ELF-1 (cell line): ENCODE data around the gene COBL.

Experiments
- DNase-seq: peaks from one replicate; pipeline ENCODE4 v3.0.0-alpha.2; 2016; ENCODE audit warnings: low read depth, low spot score

COBL gene

DNA sequence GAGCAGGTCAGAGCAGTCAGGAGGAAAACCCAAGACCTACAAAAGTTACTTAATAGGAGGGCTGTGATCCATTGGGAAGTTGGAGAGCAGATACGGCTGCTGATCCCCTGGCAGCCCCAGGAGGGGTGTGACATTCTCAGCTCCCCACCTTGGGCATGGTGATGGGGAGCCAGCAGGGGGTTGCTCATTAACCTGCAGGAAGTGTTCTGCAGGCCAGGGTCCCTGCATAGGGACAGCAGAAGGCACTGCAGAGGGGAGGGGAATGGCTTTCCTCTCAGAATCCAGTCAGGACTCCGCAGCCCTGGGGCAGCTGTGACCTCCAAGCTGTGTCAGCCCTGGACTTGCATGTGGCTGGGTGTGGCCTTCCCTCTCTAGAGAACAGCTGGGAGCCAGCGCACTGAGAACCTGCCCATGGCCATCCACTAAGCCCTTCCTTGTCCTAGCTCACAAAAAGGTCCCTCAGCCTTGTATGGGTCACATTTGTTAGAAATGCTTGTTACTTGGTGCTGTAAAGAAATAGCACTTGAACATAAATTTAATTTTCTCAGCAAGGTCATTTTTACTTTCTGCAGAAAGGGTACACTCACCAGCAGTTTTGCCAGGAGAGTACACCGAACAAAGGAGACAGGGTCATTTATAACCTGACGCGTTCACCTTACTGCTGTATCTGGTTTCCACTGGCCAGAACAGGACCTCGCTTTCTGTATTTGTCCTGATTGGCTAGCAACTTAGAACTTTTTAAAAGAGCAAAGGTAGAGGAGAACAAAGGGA is 169.6 kb downstream of the COBL start:
- no peak for DNase-seq

DNA sequence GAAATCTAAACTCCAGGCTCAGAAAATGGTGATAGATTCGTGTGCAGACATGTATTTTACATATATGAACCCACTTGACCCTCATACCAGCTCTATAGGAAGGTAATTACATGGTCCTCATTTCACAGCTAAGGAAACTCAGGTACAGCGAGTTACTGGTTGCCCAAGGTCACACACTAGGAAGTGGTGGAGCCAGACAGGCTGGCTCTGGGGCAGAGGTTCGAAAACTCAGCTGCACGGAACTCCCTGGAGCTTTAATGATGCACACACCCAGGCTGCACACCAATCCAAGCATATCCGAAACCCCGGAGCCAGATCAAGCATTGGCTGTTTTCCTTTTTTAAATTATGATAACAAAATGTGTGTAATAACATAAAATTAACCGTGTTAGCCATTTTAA is 172.4 kb downstream of the COBL start:
- DNase-seq, result no peak

DNA sequence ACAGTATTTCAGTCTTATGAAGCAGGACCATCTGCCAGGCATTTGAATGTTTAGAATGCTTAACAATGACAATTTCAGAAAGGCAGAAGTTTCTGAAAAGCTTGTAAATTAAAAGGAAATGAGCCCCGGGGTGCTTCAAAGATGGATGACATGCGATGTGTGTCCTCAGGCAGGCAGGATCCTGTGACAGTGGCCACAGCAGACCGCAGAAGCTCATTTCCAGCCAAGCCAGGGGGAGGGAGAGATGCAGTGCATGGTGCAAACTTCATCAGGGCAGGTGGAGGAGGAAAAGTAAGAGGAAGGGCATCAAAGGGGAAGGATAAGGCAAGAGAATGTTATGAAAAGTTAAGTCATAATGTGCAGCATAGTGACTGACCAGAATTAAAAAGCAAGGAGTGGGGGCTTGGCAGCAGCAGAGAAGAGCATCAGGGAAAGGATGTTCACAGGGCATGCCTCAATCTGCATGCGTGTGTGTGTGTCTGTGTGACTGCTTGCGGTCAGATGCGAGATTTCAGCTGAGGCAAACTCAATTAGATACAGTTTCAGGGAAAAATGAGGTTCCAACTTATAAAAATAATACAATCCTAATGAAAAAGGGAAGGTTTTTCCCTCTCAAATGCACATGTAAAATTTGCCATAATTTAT is 173.7 kb downstream of the COBL start:
- DNase-seq, result no peak

DNA sequence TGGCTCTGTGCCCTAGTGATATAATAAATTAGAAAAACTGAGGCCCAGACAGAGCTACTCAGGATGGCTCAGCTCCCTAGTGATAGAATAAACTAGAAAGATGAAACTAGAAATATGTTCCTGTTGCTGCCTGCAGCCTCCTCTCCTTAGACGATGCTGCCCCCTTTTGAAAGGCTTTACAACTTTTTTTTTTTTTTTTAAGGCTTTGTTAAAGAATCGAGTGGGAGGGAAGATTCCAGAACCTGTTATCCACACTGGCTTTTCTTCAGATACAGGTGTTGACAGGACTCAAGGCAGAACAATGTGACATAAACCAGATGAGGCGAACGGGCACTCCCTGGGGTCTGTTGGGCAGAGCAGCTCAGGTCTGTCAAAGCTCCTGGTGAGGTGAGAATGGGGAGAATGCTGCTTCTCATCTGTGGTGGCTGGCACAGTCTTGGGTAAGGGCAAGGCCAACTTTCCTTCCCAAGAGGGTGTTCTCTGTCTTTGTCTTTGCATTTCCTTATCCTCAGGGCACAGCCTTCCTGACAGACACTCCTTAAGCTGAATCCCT is 175.1 kb downstream of the COBL start:
- DNase-seq, result peak; percentile 75

DNA sequence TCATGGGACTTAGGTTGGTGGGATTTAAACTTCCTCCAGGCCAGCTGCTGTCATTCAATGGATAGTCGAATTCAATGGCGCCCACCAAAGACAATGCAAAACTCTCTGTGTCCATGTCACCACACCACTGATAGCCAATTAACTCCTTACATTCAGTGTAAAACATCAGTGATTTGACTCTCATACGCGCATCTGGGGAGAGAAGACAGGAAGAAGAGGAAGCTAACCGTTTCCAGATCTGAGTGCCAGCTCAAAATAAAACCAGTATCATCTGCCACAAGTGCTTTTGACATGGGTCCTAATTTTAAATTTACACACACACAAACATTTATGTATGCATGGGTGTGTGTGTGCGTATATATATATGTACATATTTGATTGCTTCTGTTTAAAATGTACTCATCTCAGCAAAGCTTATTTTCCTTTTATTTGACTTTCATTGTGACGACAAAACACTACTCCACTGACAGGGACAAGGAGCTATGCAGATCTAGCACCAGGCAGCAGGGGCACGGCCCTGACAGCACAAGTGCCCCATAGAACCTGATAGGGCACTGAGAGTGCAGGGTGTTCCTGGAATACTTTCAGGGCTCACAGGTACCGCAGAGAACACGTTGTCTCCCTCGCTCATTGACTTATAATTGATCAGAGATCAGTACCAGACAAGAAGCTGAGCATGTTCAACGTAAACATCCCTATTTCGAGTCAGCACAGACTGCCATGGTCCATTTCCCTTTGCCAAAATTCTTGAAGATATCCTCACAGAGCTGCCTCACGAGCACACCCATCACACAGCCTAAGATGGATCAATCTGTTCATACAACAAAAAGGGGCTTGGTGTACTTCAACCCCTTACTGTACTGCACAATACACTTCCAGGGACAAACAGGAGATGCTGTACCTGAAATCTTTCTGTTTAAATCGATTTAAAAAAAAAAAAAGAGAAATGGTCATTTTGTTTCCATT is 176.1 kb downstream of the COBL start:
- DNase-seq, result no peak

DNA sequence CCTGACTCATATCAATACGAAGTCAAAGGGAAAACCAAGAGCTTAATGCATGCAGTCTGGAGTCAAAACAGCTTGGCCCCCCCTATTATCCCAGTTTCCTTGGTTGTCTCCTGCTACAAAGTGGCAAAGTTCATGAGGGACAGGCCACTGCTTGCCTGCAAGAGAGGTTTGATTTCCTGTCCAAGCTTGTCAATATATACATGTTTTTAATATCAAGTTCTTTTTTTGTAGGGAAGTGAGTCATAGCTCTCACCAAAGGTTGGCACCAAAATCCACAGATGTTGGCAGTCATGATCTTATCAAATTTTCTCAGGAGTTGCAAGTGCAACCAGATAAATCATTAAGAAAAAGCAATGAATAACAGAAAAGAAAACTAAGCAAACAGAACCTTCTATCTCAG is 176.8 kb downstream of the COBL start:
- no peak for DNase-seq

DNA sequence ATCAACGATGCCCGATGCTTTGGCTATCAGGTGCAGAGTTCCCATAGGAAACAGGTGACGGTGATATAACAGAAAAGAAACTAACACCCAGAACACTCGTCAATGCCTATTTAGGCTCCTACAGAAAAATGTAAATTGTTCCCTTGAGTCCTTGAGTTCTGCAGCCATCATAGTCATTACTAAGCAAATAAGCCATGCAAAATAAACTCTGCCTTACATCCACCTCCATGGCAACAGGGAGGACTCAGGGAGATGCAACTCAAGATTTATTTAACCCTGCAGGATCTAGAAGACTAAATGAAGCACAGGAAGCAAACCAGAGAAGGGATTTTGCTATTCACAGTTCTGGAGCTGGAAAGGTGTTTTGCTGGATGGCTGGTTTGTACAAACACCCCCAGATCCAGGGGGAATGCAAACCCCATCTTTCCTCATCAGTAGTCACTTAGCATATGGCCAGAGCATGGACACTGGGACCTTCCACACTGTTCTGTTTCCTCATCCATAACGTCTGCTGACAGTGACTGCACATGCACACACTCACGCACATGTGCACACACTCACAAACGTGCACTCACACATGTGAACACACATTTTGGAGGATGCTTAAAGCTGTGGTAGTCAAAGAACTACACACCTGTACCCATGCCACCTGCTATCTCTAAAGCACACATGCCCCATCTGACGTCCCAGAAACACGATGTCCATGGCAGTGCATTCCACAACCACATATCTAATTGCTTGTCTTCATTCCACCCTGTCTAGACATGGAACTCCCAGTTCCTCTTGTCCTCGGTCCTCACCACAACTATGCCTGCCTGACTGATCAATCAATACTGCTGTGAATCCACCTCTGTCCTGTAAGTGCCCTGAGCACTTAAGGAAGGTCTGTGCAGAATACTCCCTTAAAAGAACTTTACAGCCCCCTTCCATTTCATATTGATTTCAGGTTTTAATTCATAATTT is 178.2 kb downstream of the COBL start:
- DNase-seq, result no peak

DNA sequence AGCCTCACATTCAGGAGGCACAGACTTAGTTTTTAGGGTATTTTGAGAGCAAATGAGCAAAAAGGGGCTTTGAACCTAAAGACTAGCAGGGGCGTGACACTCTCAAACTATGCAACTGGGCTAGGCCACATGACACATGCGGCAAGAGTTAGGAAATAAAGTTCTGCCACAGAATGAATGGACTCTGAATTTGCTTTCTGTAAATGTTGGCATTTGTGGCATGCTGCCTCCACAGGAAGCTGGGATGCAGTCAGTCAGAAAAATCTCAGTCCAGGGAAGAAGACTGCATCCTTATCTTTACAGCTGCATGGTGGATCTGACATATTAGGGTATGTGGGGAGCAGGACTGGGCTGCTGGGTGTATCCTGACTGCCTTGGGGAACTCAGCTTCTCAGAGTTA is 181.0 kb downstream of the COBL start:
- no peak for DNase-seq

DNA sequence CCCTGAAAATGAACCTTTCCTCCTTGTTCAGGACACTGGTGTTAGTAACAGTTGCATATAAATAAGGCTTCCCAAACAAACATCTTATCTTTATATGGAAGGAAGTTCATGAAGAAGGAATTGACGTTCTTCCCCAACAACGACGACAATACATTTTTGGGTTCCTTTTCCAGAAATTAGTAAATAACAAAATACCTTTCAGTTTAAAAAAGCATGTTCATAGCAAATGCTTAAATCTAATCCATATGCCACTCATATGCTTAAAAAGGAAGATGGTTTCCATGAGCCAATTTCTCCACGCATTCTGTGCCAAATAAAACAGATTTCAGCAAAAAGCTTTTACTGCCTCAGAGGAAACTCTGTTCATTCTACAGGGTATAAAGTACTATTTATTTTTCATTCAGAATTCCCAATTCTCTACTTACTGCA is 182.6 kb downstream of the COBL start:
- DNase-seq, result no peak

DNA sequence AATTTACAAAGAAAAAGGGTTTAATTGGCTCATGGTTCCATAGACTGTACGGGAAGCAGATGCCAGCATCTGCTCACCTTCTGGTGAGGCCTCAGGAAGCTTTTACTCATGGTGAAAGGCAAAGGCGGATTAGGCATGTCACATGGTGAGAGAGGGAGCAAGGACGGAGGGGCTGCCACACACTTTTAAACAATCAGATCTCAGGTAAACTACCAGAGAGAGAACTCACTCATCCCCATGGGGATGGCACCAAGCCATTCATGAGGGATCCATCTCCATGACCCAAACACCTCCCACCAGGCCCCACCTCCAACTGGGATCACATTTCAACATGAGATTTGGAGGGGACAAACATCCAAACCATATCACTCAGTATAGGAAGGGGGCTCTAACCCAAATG is 183.9 kb downstream of the COBL start:
- no peak for DNase-seq

DNA sequence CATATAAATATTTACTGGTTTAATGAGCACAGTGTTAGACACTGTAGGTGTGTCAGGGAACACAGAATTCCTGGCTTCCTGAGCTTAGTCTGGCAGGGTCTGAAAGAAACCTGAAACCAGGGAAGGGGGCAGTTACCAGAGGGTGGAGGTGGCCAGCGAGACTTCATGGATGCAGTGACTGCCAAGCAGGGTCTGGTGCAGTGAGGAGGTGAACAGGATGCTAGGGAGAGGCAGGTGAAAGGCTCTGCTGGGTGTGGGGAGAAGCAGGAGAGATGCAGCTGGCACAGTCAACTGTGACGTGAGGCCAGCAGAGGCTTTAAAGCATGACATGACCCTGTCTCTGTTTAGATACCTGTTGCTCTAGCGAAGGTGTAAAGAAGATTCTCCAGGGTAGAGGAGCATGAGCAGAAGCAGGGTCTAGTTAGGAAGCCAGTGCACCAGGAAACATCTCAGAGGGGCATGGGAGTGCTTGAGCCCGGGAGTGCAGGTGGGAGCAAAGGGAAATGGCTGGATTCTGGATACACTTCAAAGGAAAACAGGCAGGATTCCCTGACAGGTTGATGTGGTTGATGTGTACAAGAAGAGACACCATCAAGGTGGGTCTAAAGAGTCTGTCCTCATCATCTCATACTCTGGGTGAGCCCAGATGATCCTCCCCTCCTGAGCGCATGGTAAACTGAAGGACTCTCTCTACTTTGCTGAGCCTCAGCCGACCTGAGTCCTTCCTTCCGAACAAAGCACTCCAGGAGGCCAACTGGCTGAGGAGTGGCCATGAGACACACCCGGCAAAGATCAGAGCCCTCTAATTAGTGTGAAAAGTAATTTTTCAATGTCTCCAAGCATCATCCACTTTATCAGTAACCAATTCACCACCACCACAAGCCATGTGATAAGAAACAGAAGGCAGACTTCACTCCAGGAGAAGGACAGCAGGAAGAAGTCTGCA is 186.8 kb downstream of the COBL start:
- DNase-seq, result no peak

DNA sequence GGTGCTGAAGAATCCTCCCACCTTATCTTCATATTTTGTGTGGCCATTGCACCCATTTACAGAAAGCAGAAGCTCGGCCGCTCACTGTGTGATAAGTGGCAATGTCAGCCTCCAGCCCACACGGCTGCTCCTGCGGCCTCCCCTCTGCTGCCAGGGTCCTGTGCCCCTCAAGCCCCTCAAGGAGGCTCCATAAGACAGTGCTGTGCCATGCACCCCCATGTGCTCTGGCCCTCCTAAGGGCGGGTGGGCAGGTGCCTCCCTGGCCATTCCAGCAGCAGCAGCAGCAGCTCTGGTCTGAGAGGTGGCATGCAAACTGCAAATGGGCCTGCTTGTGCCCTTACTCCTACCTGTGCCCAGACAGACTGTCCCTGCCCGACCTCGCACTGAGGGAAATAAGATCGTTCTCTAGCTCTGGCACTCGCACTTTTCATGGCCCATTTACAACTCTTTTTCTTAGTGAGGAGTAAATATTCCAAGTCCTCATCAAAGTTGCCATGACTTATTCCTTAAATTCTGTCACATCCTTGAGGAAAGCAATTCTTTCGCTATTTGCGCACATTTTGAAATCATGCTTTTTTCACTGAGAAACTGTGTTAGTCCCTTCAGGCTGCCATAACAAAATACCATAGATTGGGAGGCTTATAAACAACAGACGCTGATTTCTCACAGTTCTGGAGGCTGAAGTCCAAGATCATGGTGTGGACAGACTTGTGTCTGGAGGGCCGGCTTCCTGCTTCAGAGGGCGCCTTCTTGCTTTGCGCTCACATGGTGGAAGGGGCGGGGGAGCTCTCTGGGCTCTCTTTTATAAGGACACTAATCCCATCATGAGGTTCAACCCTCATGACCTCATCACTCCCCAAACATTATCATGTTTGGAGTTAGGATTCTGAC is 187.8 kb downstream of the COBL start:
- DNase-seq, result no peak

DNA sequence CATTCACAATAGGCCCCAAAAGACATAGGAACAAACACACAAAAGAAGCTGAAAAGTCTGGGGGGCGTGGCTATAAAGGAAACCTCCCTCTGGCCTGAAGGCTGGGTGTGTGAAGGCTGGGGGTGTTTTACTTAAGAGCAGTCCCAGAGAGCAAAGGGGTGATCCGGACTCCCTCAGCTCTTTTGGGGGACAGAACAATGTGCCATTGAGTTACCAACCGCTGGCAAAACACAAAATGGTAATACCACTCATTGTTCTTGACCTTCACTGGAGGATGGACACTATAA is 189.0 kb downstream of the COBL start:
- no peak for DNase-seq

DNA sequence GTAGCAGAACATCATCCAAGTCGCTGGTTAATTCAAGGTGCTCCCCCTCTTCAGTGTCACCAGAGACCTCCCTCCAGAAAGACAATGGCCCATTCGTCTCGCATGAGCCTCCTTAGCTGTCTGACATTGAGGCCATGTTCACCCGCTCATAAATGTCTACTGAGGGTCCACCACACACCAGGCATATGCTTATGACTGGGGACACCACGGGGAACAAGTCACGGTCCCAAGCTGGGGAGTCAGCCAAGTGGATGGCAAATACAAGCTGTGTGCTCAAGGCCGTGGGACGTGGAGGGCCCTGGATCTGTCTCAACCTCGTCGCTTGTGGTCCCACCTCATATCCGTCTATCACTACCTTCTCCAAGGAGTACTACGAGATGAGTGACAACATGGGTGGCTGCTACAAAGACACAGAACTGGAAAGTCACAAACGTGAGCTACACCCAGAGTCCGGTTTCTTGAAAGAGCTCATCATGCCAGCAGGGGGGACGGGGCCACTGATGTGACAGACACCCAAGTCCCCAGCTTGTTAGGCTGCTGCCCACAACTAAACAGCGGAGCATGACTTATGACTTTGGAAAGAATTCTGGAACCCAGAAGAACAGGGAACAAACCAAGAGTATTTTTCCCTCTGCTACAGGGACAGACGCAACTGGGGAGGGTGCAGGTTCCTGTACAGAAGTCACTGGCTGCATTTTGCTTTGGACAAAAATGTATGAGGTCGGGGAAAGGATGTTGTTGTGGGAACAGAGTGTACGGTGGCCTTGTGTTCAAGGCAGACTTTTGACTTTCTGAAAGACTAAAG is 189.6 kb downstream of the COBL start:
- DNase-seq, result no peak

DNA sequence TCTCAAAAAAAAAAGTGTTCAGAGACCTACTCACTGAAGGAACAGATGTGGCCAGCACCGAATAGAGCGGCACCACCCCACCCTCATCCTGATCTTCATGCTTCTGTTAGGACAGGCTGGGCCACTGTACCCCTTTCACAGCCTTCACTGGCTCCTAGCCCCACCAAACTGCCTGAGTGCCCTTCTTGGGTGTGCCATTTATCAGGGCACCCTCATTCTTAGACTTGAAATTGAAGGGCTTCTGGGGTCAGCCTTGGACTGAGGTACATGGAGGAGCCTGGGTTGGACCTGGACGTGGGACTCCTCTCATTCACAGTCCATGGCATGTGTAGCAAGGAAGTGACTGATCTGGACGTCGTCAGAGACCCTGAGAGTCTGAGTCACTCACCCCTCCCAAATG is 190.3 kb downstream of the COBL start:
- DNase-seq, result no peak

DNA sequence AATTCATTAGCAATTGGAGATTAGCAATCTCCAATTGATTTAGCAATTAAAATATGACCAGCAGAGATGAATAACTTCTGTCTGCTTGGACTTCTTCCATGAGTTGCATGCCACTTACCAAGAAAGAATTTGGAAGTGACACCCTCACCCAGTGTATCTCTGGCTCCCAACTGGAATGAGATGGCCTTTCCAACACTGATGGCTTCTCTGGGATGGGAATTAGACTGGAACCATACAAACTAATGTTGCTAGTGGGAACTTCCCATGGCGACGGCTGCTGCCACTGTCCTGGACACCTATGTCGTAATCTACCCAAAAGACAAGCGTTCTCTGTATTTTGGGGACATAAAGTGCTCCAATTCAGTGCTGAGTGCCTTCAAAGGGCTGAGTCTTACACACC is 192.3 kb downstream of the COBL start:
- no peak for DNase-seq

DNA sequence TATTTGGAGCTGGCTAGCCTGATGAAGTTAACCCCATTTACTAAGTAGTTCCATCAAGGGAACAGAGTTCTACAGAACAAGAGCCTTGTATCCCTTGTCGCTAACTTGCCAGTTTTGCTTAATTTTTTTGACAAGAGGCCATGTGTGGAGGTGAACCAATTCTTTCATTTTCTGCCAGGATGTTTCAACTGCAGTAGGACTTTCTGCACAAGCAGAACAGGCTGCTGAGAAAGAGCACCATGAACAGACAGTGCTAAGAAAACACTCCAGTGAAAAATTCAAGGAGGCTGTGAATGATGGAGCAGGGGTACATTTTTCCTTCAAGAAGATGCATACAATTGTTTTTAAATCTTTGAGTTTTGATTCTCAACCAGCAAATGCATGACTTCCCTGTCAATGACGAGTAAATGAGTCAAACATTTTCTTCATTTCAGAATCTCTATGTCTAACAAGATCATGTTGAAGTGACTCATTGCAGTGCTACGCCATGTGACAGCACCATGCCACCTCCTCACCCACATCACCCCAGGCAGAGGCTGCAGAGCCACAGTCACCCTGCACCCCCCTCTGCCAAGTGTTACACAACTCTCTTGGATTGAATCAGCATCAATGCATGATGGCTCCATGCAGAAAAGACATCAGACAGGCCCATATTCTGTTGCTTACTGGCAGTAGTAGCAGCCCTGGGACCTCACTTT is 193.1 kb downstream of the COBL start:
- no peak for DNase-seq
